Measurements from ENCODE around the gene HS3ST6. TPM values are rescaled to one million over a fixed set of nuclear protein-coding genes. Genes with fewer than 3 reads are reported as not detected.

HS3ST6 gene
- total RNA-seq, 3 donors from 2014 or later = 2.5 to 3.1 (median 2.6) TPM

- no peak overlapping the region for H3K4me3 ChIP-seq
- ATAC-seq (no peak), DNase-seq (no peak)
- H3K36me3 ChIP-seq (ENCODE audit: low read depth) = no peaks in the 10 kb centered on the region
- TF ChIP-seq CTCF (IDR thresholded peaks at IDR 0.05) = no peak
- H3K4me1 ChIP-seq (ENCODE audit: low read depth) = peaks cover 24% of the 10 kb centered on the region
- intact Hi-C loops (cut with DNase I, micrococcal nuclease) = no loop called here
- no peaks in the 10 kb centered on the region for H3K9me3 ChIP-seq
Observed at GRCh38 chr16:1895949-1896675, 22.1 kb downstream of the HS3ST6 start.

- DNase-seq (peak; percentile 51 to 65 (median 53)), ATAC-seq (peak; percentile 74)
- no peaks in the 10 kb centered on the region for H3K9me3 ChIP-seq
- intact Hi-C loops (cut with DNase I, micrococcal nuclease) = no loop called here
- H3K4me3 ChIP-seq = no peak overlapping the region
- peaks cover 16% of the 10 kb centered on the region for H3K4me1 ChIP-seq (ENCODE audit: low read depth)
- no peak for TF ChIP-seq CTCF (IDR thresholded peaks at IDR 0.05)
- no peaks in the 10 kb centered on the region for H3K36me3 ChIP-seq (ENCODE audit: low read depth)
Observed at GRCh38 chr16:1895068-1895467, 23.1 kb downstream of the HS3ST6 start.

- Histone ChIP-seq H3K36me3 (ENCODE audit: low read depth) (no peaks in the 10 kb centered on the region), H3K4me3 (no peak overlapping the region), H3K9me3 (no peaks in the 10 kb centered on the region), H3K4me1 (ENCODE audit: low read depth) (peaks cover 11% of the 10 kb centered on the region)
- intact Hi-C loops (cut with DNase I, micrococcal nuclease) = no loop called here
- no peak for ATAC-seq
- TF ChIP-seq CTCF (IDR thresholded peaks at IDR 0.05) = no peak
- DNase-seq = peak in 1 of 3 donors; percentile 1
Observed at GRCh38 chr16:1890708-1891050, 27.5 kb downstream of the HS3ST6 start.

GRCh38 chr16:1890024-1890707, 28.0 kb downstream of the HS3ST6 start:
- TF ChIP-seq CTCF (IDR thresholded peaks at IDR 0.05) = no peak
- intact Hi-C loops (cut with DNase I, micrococcal nuclease) = no loop called here
- no peaks in the 10 kb centered on the region for H3K36me3 ChIP-seq (ENCODE audit: low read depth)
- no peak overlapping the region for H3K4me3 ChIP-seq
- peaks cover 11% of the 10 kb centered on the region for H3K4me1 ChIP-seq (ENCODE audit: low read depth)
- ATAC-seq (no peak), DNase-seq (peak; percentile 0 to 8 (median 2))
- H3K9me3 ChIP-seq = no peaks in the 10 kb centered on the region

GRCh38 chr16:1887711-1888354, 30.4 kb downstream of the HS3ST6 start:
- H3K9me3 ChIP-seq = no peaks in the 10 kb centered on the region
- intact Hi-C loops (cut with DNase I, micrococcal nuclease) = no loop called here
- no peak for ATAC-seq

More at GRCh38 chr16:1887711-1888354, 30.4 kb downstream of the HS3ST6 start:
- no peaks in the 10 kb centered on the region for H3K36me3 ChIP-seq (ENCODE audit: low read depth)
- H3K4me3 ChIP-seq = no peak overlapping the region
- DNase-seq = peak; percentile 2 to 11 (median 10)
- H3K4me1 ChIP-seq (ENCODE audit: low read depth) = peaks cover 6% of the 10 kb centered on the region
- TF ChIP-seq CTCF (IDR thresholded peaks at IDR 0.05) = no peak
